Ishikawa (cell line): Measurements from ENCODE around the gene MRPL36.

Experiments used
- CEBPB ChIP-seq: IDR thresholded peaks from 2 replicates; pipeline ENCODE4 v1.6.1; 2012
- CREB1 ChIP-seq: IDR thresholded peaks from 2 replicates; pipeline ENCODE4 v1.6.1; 2012; ENCODE audit warnings: low read depth
- EGR1 ChIP-seq: IDR thresholded peaks from 2 replicates; pipeline ENCODE4 v1.6.1; 2012
- EP300 ChIP-seq: IDR thresholded peaks from 2 replicates; pipeline ENCODE4 v1.6.1; 2012; ENCODE audit warnings: borderline replicate concordance
- FOXM1 ChIP-seq: IDR thresholded peaks from 2 replicates; pipeline ENCODE4 v1.6.1; 2012; ENCODE audit warnings: low read depth, borderline replicate concordance
- MAX ChIP-seq: IDR thresholded peaks from 2 replicates; pipeline ENCODE4 v1.6.1; 2012
- NFIC ChIP-seq: IDR thresholded peaks from 2 replicates; pipeline ENCODE4 v1.6.1; 2012
- RAD21 ChIP-seq: IDR thresholded peaks from 2 replicates; pipeline ENCODE4 v1.6.1; 2012; ENCODE audit warnings: low read depth
- REST ChIP-seq: IDR thresholded peaks from 2 replicates; pipeline ENCODE4 v1.6.1; 2012; ENCODE audit warnings: low read depth, mild to moderate bottlenecking
- TAF1 ChIP-seq: IDR thresholded peaks from 2 replicates; pipeline ENCODE4 v1.6.1; 2012; ENCODE audit warnings: low read depth, mild to moderate bottlenecking
- TCF12 ChIP-seq: IDR thresholded peaks from 2 replicates; pipeline ENCODE4 v1.6.1; 2012; ENCODE audit warnings: low read depth
- TEAD4 ChIP-seq: IDR thresholded peaks from 2 replicates; pipeline ENCODE4 v1.6.1; 2012
- USF1 ChIP-seq: IDR thresholded peaks from 2 replicates; pipeline ENCODE4 v1.6.1; 2012
- YY1 ChIP-seq: IDR thresholded peaks from 2 replicates; pipeline ENCODE4 v1.6.1; 2012; ENCODE audit warnings: low read depth
- ZBTB7A ChIP-seq: IDR thresholded peaks from 2 replicates; pipeline ENCODE4 v1.6.1; 2012; ENCODE audit warnings: low read depth

Gene MRPL36

GRCh38 chr5:1785062-1785461, 14.6 kb downstream of the MRPL36 start:
- no peak for TF ChIP-seq EP300
- no peak for TF ChIP-seq ZBTB7A
- TF ChIP-seq TEAD4 = no peak
- TF ChIP-seq YY1 = no peak
- TF ChIP-seq CEBPB = no peak
- TF ChIP-seq TCF12 = no peak
- TF ChIP-seq EGR1 = no peak
- TF ChIP-seq FOXM1 = no peak
- TF ChIP-seq NFIC = no peak
- TF ChIP-seq CREB1 = no peak
- TF ChIP-seq MAX = no peak
- TF ChIP-seq USF1 = no peak
- no peak for TF ChIP-seq REST
- TF ChIP-seq TAF1 = no peak
- TF ChIP-seq RAD21 = no peak

GRCh38 chr5:1784197-1785050, 15.2 kb downstream of the MRPL36 start:
- TF ChIP-seq ZBTB7A = no peak
- TF ChIP-seq TEAD4 = no peak
- no peak for TF ChIP-seq CREB1
- TF ChIP-seq NFIC = no peak
- no peak for TF ChIP-seq TCF12
- no peak for TF ChIP-seq RAD21
- TF ChIP-seq YY1 = no peak
- TF ChIP-seq EGR1 = no peak
- TF ChIP-seq EP300 = no peak
- no peak for TF ChIP-seq MAX
- TF ChIP-seq USF1 = no peak

- TF ChIP-seq RAD21 = no peak
- TF ChIP-seq TCF12 = no peak
- TF ChIP-seq TEAD4 = no peak
- no peak for TF ChIP-seq CREB1
- no peak for TF ChIP-seq ZBTB7A
- no peak for TF ChIP-seq USF1
- no peak for TF ChIP-seq EGR1
- TF ChIP-seq NFIC = no peak
These were observed 16.5 kb downstream of the MRPL36 start for GRCh38 chr5:1783216-1783554.

- TF ChIP-seq TEAD4 (no peak), USF1 (no peak)
These were observed 17.0 kb downstream of the MRPL36 start for GRCh38 chr5:1782385-1783215.

- TF ChIP-seq CEBPB = no peak
- no peak for TF ChIP-seq FOXM1
- TF ChIP-seq CREB1 = no peak
- TF ChIP-seq MAX = no peak
- no peak for TF ChIP-seq TAF1
- TF ChIP-seq TEAD4 = no peak
- TF ChIP-seq TCF12 = no peak
- TF ChIP-seq EP300 = no peak
- no peak for TF ChIP-seq USF1
- no peak for TF ChIP-seq EGR1
- TF ChIP-seq REST = no peak
- no peak for TF ChIP-seq YY1
- TF ChIP-seq NFIC = no peak
- no peak for TF ChIP-seq ZBTB7A
- no peak for TF ChIP-seq RAD21
These were observed 17.8 kb downstream of the MRPL36 start for GRCh38 chr5:1781726-1782384.
